Measurements from ENCODE around the gene XYLT1.

Gene XYLT1

GRCh38 chr16:17151335-17151734 lies 319.4 kb downstream of the XYLT1 start:
- no peak for TF ChIP-seq CTCF (IDR thresholded peaks at IDR 0.05; ENCODE audit: extremely low read depth, insufficient read depth, missing control alignments)
- no peak for DNase-seq (ENCODE audit: low spot score)
- in situ Hi-C loops (cut with MboI; ENCODE audit: low pct_unique_long_range_greater_than_20kb, low sequenced_read_pairs, unreplicated experiment), result no loop called here

- in situ Hi-C loops (cut with MboI; ENCODE audit: low pct_unique_long_range_greater_than_20kb, low sequenced_read_pairs, unreplicated experiment), result no loop called here
- DNase-seq (ENCODE audit: low spot score), result no peak
- no peak for TF ChIP-seq CTCF (IDR thresholded peaks at IDR 0.05; ENCODE audit: extremely low read depth, insufficient read depth, missing control alignments)
These were observed 320.8 kb downstream of the XYLT1 start for GRCh38 chr16:17149904-17150483.

- in situ Hi-C loops (cut with MboI; ENCODE audit: low pct_unique_long_range_greater_than_20kb, low sequenced_read_pairs, unreplicated experiment), result no loop called here
- no peak for TF ChIP-seq CTCF (IDR thresholded peaks at IDR 0.05; ENCODE audit: extremely low read depth, insufficient read depth, missing control alignments)
- DNase-seq (ENCODE audit: low spot score), result no peak
These were observed 322.8 kb downstream of the XYLT1 start for GRCh38 chr16:17147942-17148341.

- no peak for DNase-seq (ENCODE audit: low spot score)
- TF ChIP-seq CTCF (IDR thresholded peaks at IDR 0.05; ENCODE audit: extremely low read depth, insufficient read depth, missing control alignments), result no peak
- in situ Hi-C loops (cut with MboI; ENCODE audit: low pct_unique_long_range_greater_than_20kb, low sequenced_read_pairs, unreplicated experiment), result no loop called here
These were observed 325.7 kb downstream of the XYLT1 start for GRCh38 chr16:17145029-17145428.

GRCh38 chr16:17144431-17144830 lies 326.3 kb downstream of the XYLT1 start:
- DNase-seq (ENCODE audit: low spot score), result no peak
- in situ Hi-C loops (cut with MboI; ENCODE audit: low pct_unique_long_range_greater_than_20kb, low sequenced_read_pairs, unreplicated experiment), result no loop called here
- TF ChIP-seq CTCF (IDR thresholded peaks at IDR 0.05; ENCODE audit: extremely low read depth, insufficient read depth, missing control alignments), result no peak

- DNase-seq (ENCODE audit: low spot score), result no peak
- no peak for TF ChIP-seq CTCF (IDR thresholded peaks at IDR 0.05; ENCODE audit: extremely low read depth, insufficient read depth, missing control alignments)
- in situ Hi-C loops (cut with MboI; ENCODE audit: low pct_unique_long_range_greater_than_20kb, low sequenced_read_pairs, unreplicated experiment), result no loop called here
These were observed 327.0 kb downstream of the XYLT1 start for GRCh38 chr16:17143546-17144419.

All from GM13977 (cell line).